Chondrocyte (in vitro differentiated cells): ENCODE data around the gene RAB28. TPM values are rescaled to one million over a fixed set of nuclear protein-coding genes. Genes with fewer than 3 reads are reported as not detected.

Experiments
- DNase-seq: peaks from one replicate; pipeline ENCODE4 v3.0.0; 2021; ENCODE audit warnings: mixed read lengths, low spot score
- H3K27ac Mint-ChIP-seq: one replicate; pipeline ENCODE4 v1.8.0; 2021; ENCODE audit warnings: mild to moderate bottlenecking, moderate library complexity, mixed read lengths; ENCODE audit not compliant: unreplicated experiment
- H3K27me3 Mint-ChIP-seq: 2 replicates; pipeline ENCODE4 v1.8.0; 2021; ENCODE audit warnings: low read depth, mixed read lengths
- H3K36me3 Mint-ChIP-seq: 2 replicates; pipeline ENCODE4 v1.8.0; 2021; ENCODE audit warnings: low read depth, mixed read lengths
- H3K4me1 Mint-ChIP-seq: 2 replicates; pipeline ENCODE4 v1.8.0; 2021; ENCODE audit warnings: low read depth, mild to moderate bottlenecking, mixed read lengths
- H3K4me3 Mint-ChIP-seq: one replicate; pipeline ENCODE4 v1.8.0; 2021; ENCODE audit warnings: mild to moderate bottlenecking, moderate library complexity, mixed read lengths; ENCODE audit not compliant: unreplicated experiment
- H3K9me3 Mint-ChIP-seq: 2 replicates; pipeline ENCODE4 v1.8.0; 2021; ENCODE audit warnings: low read depth, mixed read lengths
- CTCF ChIP-seq: fragments of 200-600 bp; sonication (generic); IDR thresholded peaks from 2 replicates; pipeline ENCODE4 v1.5.0; 2021; ENCODE audit warnings: antibody characterized with exemption, mild to moderate bottlenecking, moderate library complexity
- total RNA-seq: library from RNA; stranded (reverse); gene quantifications from 3 replicates; pipeline ENCODE4 v1.2.1, GENCODE V29; 2021

Gene RAB28
- total RNA-seq, 1 donor from 2014 or later: 11.3 TPM

GRCh38 chr4:13509442-13509841, 25.3 kb upstream of the RAB28 start:
- no peak for DNase-seq
- peaks cover 8% of the 10 kb centered on the region for H3K27me3 Mint-ChIP-seq
- no peak overlapping the region for H3K27ac Mint-ChIP-seq
- no peaks in the 10 kb centered on the region for H3K4me1 Mint-ChIP-seq
- no peak overlapping the region for H3K4me3 Mint-ChIP-seq
- no peak for TF ChIP-seq CTCF
- peaks cover 5% of the 10 kb centered on the region for H3K9me3 Mint-ChIP-seq
- peaks cover 2% of the 10 kb centered on the region for H3K36me3 Mint-ChIP-seq

GRCh38 chr4:13504374-13504773, 20.2 kb upstream of the RAB28 start:
- peaks cover 2% of the 10 kb centered on the region for H3K36me3 Mint-ChIP-seq
- no peak for DNase-seq
- no peak overlapping the region for H3K27ac Mint-ChIP-seq
- no peak for TF ChIP-seq CTCF
- H3K4me3 Mint-ChIP-seq: no peak overlapping the region
- H3K4me1 Mint-ChIP-seq: no peaks in the 10 kb centered on the region
- H3K27me3 Mint-ChIP-seq: peaks cover 15% of the 10 kb centered on the region
- peaks cover 5% of the 10 kb centered on the region for H3K9me3 Mint-ChIP-seq

- no peak for TF ChIP-seq CTCF
- no peak overlapping the region for H3K4me3 Mint-ChIP-seq
- peaks cover 22% of the 10 kb centered on the region for H3K27me3 Mint-ChIP-seq
- no peak for DNase-seq
- no peaks in the 10 kb centered on the region for H3K36me3 Mint-ChIP-seq
- H3K4me1 Mint-ChIP-seq: no peaks in the 10 kb centered on the region
- H3K9me3 Mint-ChIP-seq: no peaks in the 10 kb centered on the region
- H3K27ac Mint-ChIP-seq: no peak overlapping the region
Measured at GRCh38 chr4:13498469-13498868, 14.3 kb upstream of the RAB28 start.

GRCh38 chr4:13496605-13497004, 12.5 kb upstream of the RAB28 start:
- H3K4me1 Mint-ChIP-seq: no peaks in the 10 kb centered on the region
- no peaks in the 10 kb centered on the region for H3K9me3 Mint-ChIP-seq
- peaks cover 19% of the 10 kb centered on the region for H3K27me3 Mint-ChIP-seq
- TF ChIP-seq CTCF: no peak
- H3K36me3 Mint-ChIP-seq: no peaks in the 10 kb centered on the region
- no peak overlapping the region for H3K27ac Mint-ChIP-seq
- no peak overlapping the region for H3K4me3 Mint-ChIP-seq
- no peak for DNase-seq

GRCh38 chr4:13495753-13496152, 11.6 kb upstream of the RAB28 start:
- Mint-ChIP-seq H3K4me3 (no peak overlapping the region), H3K27me3 (peaks cover 17% of the 10 kb centered on the region), H3K4me1 (no peaks in the 10 kb centered on the region), H3K9me3 (no peaks in the 10 kb centered on the region), H3K36me3 (no peaks in the 10 kb centered on the region), H3K27ac (no peak overlapping the region)
- TF ChIP-seq CTCF: no peak
- no peak for DNase-seq
